HEK293 (cell line): ENCODE measurements around the gene GRM2.

Experiments used
- CTCF ChIA-PET: fragments of 350-600 bp; formaldehyde crosslinking; extraction: SDS; loops from one replicate; lab custom pipeline; 2021; ENCODE audit warnings: antibody characterized with exemption; lab: Yijun Ruan, JAX
- POLR2A ChIA-PET: fragments of 300-600 bp; formaldehyde crosslinking; extraction: SDS; loops from one replicate; lab custom pipeline; 2020; ENCODE audit warnings: antibody characterized with exemption, inconsistent platforms; lab: Yijun Ruan, JAX
- H3K27ac ChIP-seq: fragments of 200-500 bp; sonication (Bioruptor generic); 2 replicates; pipeline ENCODE4 v1.5.1; 2014; ENCODE audit warnings: low read depth, low read length, control low read depth, inconsistent platforms; ENCODE audit errors: extremely low read depth
- H3K36me3 ChIP-seq, 2 experiments: fragments of 200-500 bp in 1 of 2; sonication (Bioruptor generic) in 1 of 2; 1 replicate in 1 of 2; 2 replicates in 1 of 2; pipeline ENCODE4 v1.5.1; 2014 to 2017; ENCODE audit warnings: inconsistent platforms in 2 of 2, low read length in 2 of 2; ENCODE audit not compliant: control insufficient read depth in 2 of 2, insufficient read depth in 1 of 2
- H3K4me1 ChIP-seq: fragments of 200-500 bp; sonication (Bioruptor generic); 2 replicates; pipeline ENCODE4 v1.5.1; 2014; ENCODE audit warnings: mild to moderate bottlenecking, low read length, inconsistent platforms; ENCODE audit not compliant: control insufficient read depth, insufficient read depth
- H3K4me3 ChIP-seq: 2 replicates; pipeline ENCODE4 v1.5.1; 2011; ENCODE audit warnings: low read depth, mild to moderate bottlenecking, control low read depth, low read length, moderate library complexity
- H3K9me3 ChIP-seq: fragments of 200-500 bp; sonication (Bioruptor generic); 2 replicates; pipeline ENCODE4 v1.5.1; 2014; ENCODE audit warnings: low read depth, low read length, inconsistent platforms; ENCODE audit not compliant: control insufficient read depth, insufficient read depth
- KLF1 ChIP-seq: fragments of 450-650 bp; formaldehyde crosslinking; IDR thresholded peaks from 2 replicates; pipeline ENCODE4 v1.5.1; 2016; ENCODE audit warnings: missing biosample characterization, missing genetic modification characterization
- SP2 ChIP-seq: fragments of 450-650 bp; formaldehyde crosslinking; IDR thresholded peaks from 2 replicates; pipeline ENCODE4 v1.5.1; 2016; ENCODE audit warnings: missing biosample characterization, missing genetic modification characterization
- SP7 ChIP-seq: fragments of 450-650 bp; formaldehyde crosslinking; IDR thresholded peaks from 2 replicates; pipeline ENCODE4 v1.5.1; 2016; ENCODE audit warnings: missing biosample characterization, missing genetic modification characterization
- TRIM28 ChIP-seq: IDR thresholded peaks from 2 replicates; pipeline ENCODE4 v1.6.1; 2011; ENCODE audit warnings: low read length, control low read depth, borderline replicate concordance
- ZFP41 ChIP-seq: fragments of 450-650 bp; formaldehyde crosslinking; IDR thresholded peaks from 2 replicates; pipeline ENCODE4 v1.5.1; 2016; ENCODE audit warnings: missing biosample characterization, missing genetic modification characterization, borderline replicate concordance
- ZNF133 ChIP-seq: fragments of 450-650 bp; formaldehyde crosslinking; IDR thresholded peaks from 2 replicates; pipeline ENCODE4 v1.5.1; 2016; ENCODE audit warnings: missing biosample characterization, missing genetic modification characterization
- ZNF37A ChIP-seq: fragments of 450-650 bp; IDR thresholded peaks from 2 replicates; pipeline ENCODE4 v1.5.1; 2018; ENCODE audit warnings: missing biosample characterization, missing genetic modification characterization
- ZNF521 ChIP-seq: fragments of 450-650 bp; formaldehyde crosslinking; IDR thresholded peaks from 2 replicates; pipeline ENCODE4 v1.5.1; 2017; ENCODE audit warnings: missing biosample characterization, mild to moderate bottlenecking, missing genetic modification characterization
- ZNF529 ChIP-seq: fragments of 450-650 bp; formaldehyde crosslinking; IDR thresholded peaks from 2 replicates; pipeline ENCODE4 v1.5.1; 2017; ENCODE audit warnings: missing genetic modification characterization, missing biosample characterization; ENCODE audit not compliant: insufficient replicate concordance
- ZNF544 ChIP-seq: fragments of 450-650 bp; formaldehyde crosslinking; IDR thresholded peaks from 2 replicates; pipeline ENCODE4 v1.5.0; 2017; ENCODE audit warnings: missing biosample characterization, missing genetic modification characterization
- ZNF596 ChIP-seq: fragments of 450-650 bp; IDR thresholded peaks from 2 replicates; pipeline ENCODE4 v1.5.0; 2018; ENCODE audit warnings: missing biosample characterization, mild to moderate bottlenecking, missing genetic modification characterization, moderate library complexity
- ZNF701 ChIP-seq: fragments of 450-650 bp; formaldehyde crosslinking; IDR thresholded peaks from 2 replicates; pipeline ENCODE4 v1.5.1; 2016; ENCODE audit warnings: missing biosample characterization, missing genetic modification characterization
- ZNF830 ChIP-seq: fragments of 450-650 bp; IDR thresholded peaks from 2 replicates; pipeline ENCODE4 v1.5.0; 2018; ENCODE audit warnings: missing biosample characterization, missing genetic modification characterization, low read depth, mild to moderate bottlenecking, moderate library complexity
- TF ChIP-seq, protein P1 (sequence below): fragments of 450-650 bp; formaldehyde crosslinking; IDR thresholded peaks from 2 replicates; pipeline ENCODE4 v1.5.0; 2017; ENCODE audit warnings: missing biosample characterization, missing genetic modification characterization, borderline replicate concordance
- TF ChIP-seq, protein P2 (sequence below): fragments of 450-650 bp; formaldehyde crosslinking; conservative IDR thresholded peaks from 2 replicates; pipeline ENCODE4 v1.5.1; 2016; ENCODE audit warnings: low read depth, missing biosample characterization, missing genetic modification characterization
- TF ChIP-seq, protein P3 (sequence below): fragments of 450-650 bp; formaldehyde crosslinking; IDR thresholded peaks from 2 replicates; pipeline ENCODE4 v1.5.1; 2017; ENCODE audit warnings: missing biosample characterization, missing genetic modification characterization
- TF ChIP-seq, protein P4 (sequence below): fragments of 450-650 bp; formaldehyde crosslinking; IDR thresholded peaks from 2 replicates; pipeline ENCODE4 v1.5.1; 2016; ENCODE audit warnings: missing biosample characterization, missing genetic modification characterization
- TF ChIP-seq, protein P5 (sequence below): fragments of 450-650 bp; formaldehyde crosslinking; IDR thresholded peaks from 2 replicates; pipeline ENCODE4 v1.5.1; 2016; ENCODE audit warnings: missing biosample characterization, missing genetic modification characterization

Gene GRM2

DNA sequence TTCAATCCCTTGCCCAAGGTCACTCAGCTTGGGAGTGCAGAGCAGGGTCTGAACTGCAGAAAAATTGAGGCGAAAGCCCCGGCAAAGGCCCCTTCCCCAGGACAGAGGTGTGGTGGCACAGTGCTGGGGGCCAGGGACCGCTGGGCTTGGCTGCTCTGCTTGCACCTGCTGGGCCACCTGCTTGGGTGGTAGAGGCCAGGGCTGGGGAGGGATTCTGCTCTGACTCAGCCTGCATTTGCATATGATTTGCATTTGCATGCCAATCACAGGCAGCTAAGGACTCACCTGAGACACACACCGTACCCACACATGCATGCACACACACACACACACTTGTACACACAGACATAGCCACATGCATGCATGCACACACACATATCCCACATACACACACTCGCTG is 9.9 kb downstream of the GRM2 start:
- POLR2A ChIA-PET, result no interaction called here
- H3K9me3 ChIP-seq, result no peaks in the 10 kb centered on the region
- TF ChIP-seq ZNF701 (tag by site-specific recombination) (no peak), ZFP41 (no peak), TRIM28 (no peak), ZNF521 (tag by site-specific recombination) (no peak), SP2 (no peak), SP7 (no peak), ZNF596 (tag by site-specific recombination) (no peak), KLF1 (tag by site-specific recombination) (no peak), ZNF529 (no peak)
- TF ChIP-seq, protein P1, sequence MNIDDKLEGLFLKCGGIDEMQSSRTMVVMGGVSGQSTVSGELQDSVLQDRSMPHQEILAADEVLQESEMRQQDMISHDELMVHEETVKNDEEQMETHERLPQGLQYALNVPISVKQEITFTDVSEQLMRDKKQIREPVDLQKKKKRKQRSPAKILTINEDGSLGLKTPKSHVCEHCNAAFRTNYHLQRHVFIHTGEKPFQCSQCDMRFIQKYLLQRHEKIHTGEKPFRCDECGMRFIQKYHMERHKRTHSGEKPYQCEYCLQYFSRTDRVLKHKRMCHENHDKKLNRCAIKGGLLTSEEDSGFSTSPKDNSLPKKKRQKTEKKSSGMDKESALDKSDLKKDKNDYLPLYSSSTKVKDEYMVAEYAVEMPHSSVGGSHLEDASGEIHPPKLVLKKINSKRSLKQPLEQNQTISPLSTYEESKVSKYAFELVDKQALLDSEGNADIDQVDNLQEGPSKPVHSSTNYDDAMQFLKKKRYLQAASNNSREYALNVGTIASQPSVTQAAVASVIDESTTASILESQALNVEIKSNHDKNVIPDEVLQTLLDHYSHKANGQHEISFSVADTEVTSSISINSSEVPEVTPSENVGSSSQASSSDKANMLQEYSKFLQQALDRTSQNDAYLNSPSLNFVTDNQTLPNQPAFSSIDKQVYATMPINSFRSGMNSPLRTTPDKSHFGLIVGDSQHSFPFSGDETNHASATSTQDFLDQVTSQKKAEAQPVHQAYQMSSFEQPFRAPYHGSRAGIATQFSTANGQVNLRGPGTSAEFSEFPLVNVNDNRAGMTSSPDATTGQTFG (tag by site-specific recombination), result no peak
- TF ChIP-seq, protein P2, sequence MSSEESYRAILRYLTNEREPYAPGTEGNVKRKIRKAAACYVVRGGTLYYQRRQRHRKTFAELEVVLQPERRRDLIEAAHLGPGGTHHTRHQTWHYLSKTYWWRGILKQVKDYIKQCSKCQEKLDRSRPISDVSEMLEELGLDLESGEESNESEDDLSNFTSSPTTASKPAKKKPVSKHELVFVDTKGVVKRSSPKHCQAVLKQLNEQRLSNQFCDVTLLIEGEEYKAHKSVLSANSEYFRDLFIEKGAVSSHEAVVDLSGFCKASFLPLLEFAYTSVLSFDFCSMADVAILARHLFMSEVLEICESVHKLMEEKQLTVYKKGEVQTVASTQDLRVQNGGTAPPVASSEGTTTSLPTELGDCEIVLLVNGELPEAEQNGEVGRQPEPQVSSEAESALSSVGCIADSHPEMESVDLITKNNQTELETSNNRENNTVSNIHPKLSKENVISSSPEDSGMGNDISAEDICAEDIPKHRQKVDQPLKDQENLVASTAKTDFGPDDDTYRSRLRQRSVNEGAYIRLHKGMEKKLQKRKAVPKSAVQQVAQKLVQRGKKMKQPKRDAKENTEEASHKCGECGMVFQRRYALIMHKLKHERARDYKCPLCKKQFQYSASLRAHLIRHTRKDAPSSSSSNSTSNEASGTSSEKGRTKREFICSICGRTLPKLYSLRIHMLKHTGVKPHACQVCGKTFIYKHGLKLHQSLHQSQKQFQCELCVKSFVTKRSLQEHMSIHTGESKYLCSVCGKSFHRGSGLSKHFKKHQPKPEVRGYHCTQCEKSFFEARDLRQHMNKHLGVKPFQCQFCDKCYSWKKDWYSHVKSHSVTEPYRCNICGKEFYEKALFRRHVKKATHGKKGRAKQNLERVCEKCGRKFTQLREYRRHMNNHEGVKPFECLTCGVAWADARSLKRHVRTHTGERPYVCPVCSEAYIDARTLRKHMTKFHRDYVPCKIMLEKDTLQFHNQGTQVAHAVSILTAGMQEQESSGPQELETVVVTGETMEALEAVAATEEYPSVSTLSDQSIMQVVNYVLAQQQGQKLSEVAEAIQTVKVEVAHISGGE, result no peak
- TF ChIP-seq, protein P3, sequence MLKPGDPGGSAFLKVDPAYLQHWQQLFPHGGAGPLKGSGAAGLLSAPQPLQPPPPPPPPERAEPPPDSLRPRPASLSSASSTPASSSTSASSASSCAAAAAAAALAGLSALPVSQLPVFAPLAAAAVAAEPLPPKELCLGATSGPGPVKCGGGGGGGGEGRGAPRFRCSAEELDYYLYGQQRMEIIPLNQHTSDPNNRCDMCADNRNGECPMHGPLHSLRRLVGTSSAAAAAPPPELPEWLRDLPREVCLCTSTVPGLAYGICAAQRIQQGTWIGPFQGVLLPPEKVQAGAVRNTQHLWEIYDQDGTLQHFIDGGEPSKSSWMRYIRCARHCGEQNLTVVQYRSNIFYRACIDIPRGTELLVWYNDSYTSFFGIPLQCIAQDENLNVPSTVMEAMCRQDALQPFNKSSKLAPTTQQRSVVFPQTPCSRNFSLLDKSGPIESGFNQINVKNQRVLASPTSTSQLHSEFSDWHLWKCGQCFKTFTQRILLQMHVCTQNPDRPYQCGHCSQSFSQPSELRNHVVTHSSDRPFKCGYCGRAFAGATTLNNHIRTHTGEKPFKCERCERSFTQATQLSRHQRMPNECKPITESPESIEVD (tag by site-specific recombination), result no peak
- CTCF ChIA-PET, result interaction anchor here (0.8 kb wide), 1 partner anchor 1100 kb away, joined by 3 read pairs; no protein-coding TSS in a partner anchor
- H3K4me1 ChIP-seq, result no peaks in the 10 kb centered on the region
- no peak overlapping the region for H3K27ac ChIP-seq
- H3K36me3 ChIP-seq, result no peaks in the 10 kb centered on the region
- no peak overlapping the region for H3K4me3 ChIP-seq

DNA sequence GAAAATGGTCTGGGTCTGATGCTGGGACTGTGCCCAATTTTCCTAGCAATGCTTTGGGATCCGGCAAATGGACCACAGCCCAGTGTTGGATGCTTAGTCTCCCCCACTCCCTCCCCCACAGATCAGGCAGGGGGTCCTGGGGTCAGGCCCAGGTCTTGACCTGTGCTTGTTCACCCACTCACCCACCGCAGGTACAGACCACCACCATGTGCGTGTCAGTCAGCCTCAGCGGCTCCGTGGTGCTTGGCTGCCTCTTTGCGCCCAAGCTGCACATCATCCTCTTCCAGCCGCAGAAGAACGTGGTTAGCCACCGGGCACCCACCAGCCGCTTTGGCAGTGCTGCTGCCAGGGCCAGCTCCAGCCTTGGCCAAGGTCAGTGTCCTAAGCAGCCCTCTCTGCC is 10.6 kb downstream of the GRM2 start:
- CTCF ChIA-PET, result no interaction called here
- H3K27ac ChIP-seq, result no peak overlapping the region
- no peaks in the 10 kb centered on the region for H3K4me1 ChIP-seq
- H3K36me3 ChIP-seq, result no peaks in the 10 kb centered on the region
- POLR2A ChIA-PET, result no interaction called here
- no peaks in the 10 kb centered on the region for H3K9me3 ChIP-seq
- TF ChIP-seq ZNF37A, result no peak
- no peak for TF ChIP-seq ZNF830 (tag by site-specific recombination)
- TF ChIP-seq ZNF544 (tag by site-specific recombination), result no peak
- TF ChIP-seq, protein P4, sequence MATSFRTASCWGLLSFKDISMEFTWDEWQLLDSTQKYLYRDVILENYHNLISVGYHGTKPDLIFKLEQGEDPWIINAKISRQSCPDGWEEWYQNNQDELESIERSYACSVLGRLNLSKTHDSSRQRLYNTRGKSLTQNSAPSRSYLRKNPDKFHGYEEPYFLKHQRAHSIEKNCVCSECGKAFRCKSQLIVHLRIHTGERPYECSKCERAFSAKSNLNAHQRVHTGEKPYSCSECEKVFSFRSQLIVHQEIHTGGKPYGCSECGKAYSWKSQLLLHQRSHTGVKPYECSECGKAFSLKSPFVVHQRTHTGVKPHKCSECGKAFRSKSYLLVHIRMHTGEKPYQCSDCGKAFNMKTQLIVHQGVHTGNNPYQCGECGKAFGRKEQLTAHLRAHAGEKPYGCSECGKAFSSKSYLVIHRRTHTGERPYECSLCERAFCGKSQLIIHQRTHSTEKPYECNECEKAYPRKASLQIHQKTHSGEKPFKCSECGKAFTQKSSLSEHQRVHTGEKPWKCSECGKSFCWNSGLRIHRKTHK (tag by site-specific recombination), result no peak
- no peak for TF ChIP-seq ZNF133 (tag by site-specific recombination)
- TF ChIP-seq, protein P5, sequence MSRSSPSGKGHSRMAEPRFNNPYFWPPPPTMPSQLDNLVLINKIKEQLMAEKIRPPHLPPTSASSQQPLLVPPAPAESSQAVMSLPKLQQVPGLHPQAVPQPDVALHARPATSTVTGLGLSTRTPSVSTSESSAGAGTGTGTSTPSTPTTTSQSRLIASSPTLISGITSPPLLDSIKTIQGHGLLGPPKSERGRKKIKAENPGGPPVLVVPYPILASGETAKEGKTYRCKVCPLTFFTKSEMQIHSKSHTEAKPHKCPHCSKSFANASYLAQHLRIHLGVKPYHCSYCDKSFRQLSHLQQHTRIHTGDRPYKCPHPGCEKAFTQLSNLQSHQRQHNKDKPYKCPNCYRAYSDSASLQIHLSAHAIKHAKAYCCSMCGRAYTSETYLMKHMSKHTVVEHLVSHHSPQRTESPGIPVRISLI (tag by site-specific recombination), result no peak
- H3K4me3 ChIP-seq, result no peak overlapping the region
